Loucy (cell line): ENCODE data around the gene FOXO6.

ENCODE experiments used
- H2AFZ ChIP-seq: fragments of 200-600 bp; sonication (generic); 2 replicates; pipeline ENCODE4 v1.6.0; 2016; ENCODE audit warnings: antibody characterized with exemption, mild to moderate bottlenecking, low read length, moderate library complexity
- H3F3A ChIP-seq: fragments of 200-600 bp; 2 replicates; pipeline ENCODE4 v1.6.0; 2016; ENCODE audit warnings: antibody characterized with exemption, low read depth, mild to moderate bottlenecking
- H3K27me3 ChIP-seq: fragments of 200-600 bp; sonication (generic); 2 replicates; pipeline ENCODE4 v1.6.1; 2014; ENCODE audit warnings: low read length, mild to moderate bottlenecking; ENCODE audit not compliant: insufficient read depth, poor library complexity, severe bottlenecking
- H3K36me3 ChIP-seq: fragments of 200-600 bp; sonication (generic); 2 replicates; pipeline ENCODE4 v1.6.1; 2016; ENCODE audit warnings: low read length; ENCODE audit not compliant: insufficient read depth
- H3K4me1 ChIP-seq: fragments of 200-600 bp; sonication (generic); 2 replicates; pipeline ENCODE4 v1.5.1; 2014; ENCODE audit warnings: low read length, mild to moderate bottlenecking; ENCODE audit not compliant: insufficient read depth, poor library complexity, severe bottlenecking
- H3K4me2 ChIP-seq: fragments of 200-600 bp; sonication (generic); 2 replicates; pipeline ENCODE4 v1.6.0; 2014; ENCODE audit warnings: antibody characterized with exemption, low read length, low read depth, mild to moderate bottlenecking; ENCODE audit not compliant: poor library complexity, severe bottlenecking
- H3K4me3 ChIP-seq: fragments of 200-600 bp; sonication (generic); 2 replicates; pipeline ENCODE4 v1.5.1; 2014; ENCODE audit warnings: low read length, mild to moderate bottlenecking, mixed read lengths; ENCODE audit not compliant: poor library complexity, severe bottlenecking
- H3K79me2 ChIP-seq: fragments of 200-600 bp; sonication (generic); 2 replicates; pipeline ENCODE4 v1.6.1; 2014; ENCODE audit warnings: low read length; ENCODE audit not compliant: insufficient read depth
- H3K9ac ChIP-seq: fragments of 200-600 bp; sonication (generic); 2 replicates; pipeline ENCODE4 v1.6.0; 2014; ENCODE audit warnings: mild to moderate bottlenecking, low read depth, low read length, moderate library complexity; ENCODE audit not compliant: poor library complexity, severe bottlenecking
- H3K9me2 ChIP-seq: fragments of 200-600 bp; sonication (generic); replicated peaks from 2 replicates; pipeline ENCODE4 v1.6.1; 2016; ENCODE audit warnings: low read depth, low read length, mixed read lengths
- H3K9me3 ChIP-seq: fragments of 200-600 bp; sonication (generic); 2 replicates; pipeline ENCODE4 v1.6.1; 2014; ENCODE audit warnings: mild to moderate bottlenecking, antibody characterized with exemption, low read length, low read depth; ENCODE audit not compliant: insufficient read depth
- H4K20me1 ChIP-seq: fragments of 200-600 bp; sonication (generic); 2 replicates; pipeline ENCODE4 v1.6.0; 2014; ENCODE audit warnings: antibody characterized with exemption, low read length, mild to moderate bottlenecking; ENCODE audit not compliant: insufficient read depth, poor library complexity, severe bottlenecking
- CTCF ChIP-seq: fragments of 200-600 bp; sonication (generic); conservative IDR thresholded peaks from 2 replicates; pipeline ENCODE4 v1.5.1; 2014; ENCODE audit warnings: mild to moderate bottlenecking, antibody characterized with exemption, low read length
- EZH2phosphoT487 ChIP-seq: fragments of 200-600 bp; IDR thresholded peaks from 2 replicates; pipeline ENCODE4 v1.6.1; 2018; ENCODE audit warnings: antibody characterized with exemption, mild to moderate bottlenecking, moderate library complexity, borderline replicate concordance

The FOXO6 gene

GRCh38 chr1:41423511-41424191, 62.4 kb downstream of the FOXO6 start:
- H3K9ac ChIP-seq = no peak overlapping the region
- H4K20me1 ChIP-seq = no peaks in the 10 kb centered on the region
- H2AFZ ChIP-seq = no peak overlapping the region
- no peaks in the 10 kb centered on the region for H3K79me2 ChIP-seq
- H3K36me3 ChIP-seq = no peaks in the 10 kb centered on the region
- no peaks in the 10 kb centered on the region for H3K9me2 ChIP-seq
- no peaks in the 10 kb centered on the region for H3F3A ChIP-seq
- no peaks in the 10 kb centered on the region for H3K4me1 ChIP-seq
- H3K4me2 ChIP-seq = no peak overlapping the region
- no peak overlapping the region for H3K4me3 ChIP-seq
- H3K27me3 ChIP-seq = no peaks in the 10 kb centered on the region
- H3K9me3 ChIP-seq = no peaks in the 10 kb centered on the region
- TF ChIP-seq CTCF (peak; percentile 34), EZH2phosphoT487 (no peak)

- no peak overlapping the region for H3K4me3 ChIP-seq
- H3K9me2 ChIP-seq = no peaks in the 10 kb centered on the region
- H2AFZ ChIP-seq = no peak overlapping the region
- no peaks in the 10 kb centered on the region for H3F3A ChIP-seq
- H3K27me3 ChIP-seq = no peaks in the 10 kb centered on the region
- H3K4me2 ChIP-seq = no peak overlapping the region
- no peaks in the 10 kb centered on the region for H3K9me3 ChIP-seq
- TF ChIP-seq CTCF = no peak
- no peak for TF ChIP-seq EZH2phosphoT487
- H3K9ac ChIP-seq = no peak overlapping the region
- H4K20me1 ChIP-seq = no peaks in the 10 kb centered on the region
- H3K4me1 ChIP-seq = no peaks in the 10 kb centered on the region
- no peaks in the 10 kb centered on the region for H3K79me2 ChIP-seq
- H3K36me3 ChIP-seq = no peaks in the 10 kb centered on the region
Observed at GRCh38 chr1:41424581-41425118, 63.4 kb downstream of the FOXO6 start.

- Histone ChIP-seq H3K4me1 (no peaks in the 10 kb centered on the region), H3K79me2 (no peaks in the 10 kb centered on the region), H3K4me2 (no peak overlapping the region), H3K9me3 (no peaks in the 10 kb centered on the region), H3K27me3 (no peaks in the 10 kb centered on the region), H3K9ac (no peak overlapping the region), H3F3A (no peaks in the 10 kb centered on the region), H3K36me3 (no peaks in the 10 kb centered on the region), H4K20me1 (no peaks in the 10 kb centered on the region), H3K9me2 (no peaks in the 10 kb centered on the region), H2AFZ (no peak overlapping the region), H3K4me3 (no peak overlapping the region)
- TF ChIP-seq CTCF (no peak), EZH2phosphoT487 (no peak)
Observed at GRCh38 chr1:41425369-41425768, 64.1 kb downstream of the FOXO6 start.
